ENCODE results near the gene AKAP13. TPM values are rescaled to one million over a fixed set of nuclear protein-coding genes. Genes with fewer than 3 reads are reported as not detected.
A peak's percentile ranks its signal among the peaks of the same experiment; 100 is the strongest.

AKAP13 gene
- total RNA-seq, 4 donors from 2014 or later, result 57.3 to 178 (median 81.5) TPM

GRCh38 chr15:85750319-85751290 is 370.2 kb downstream of the AKAP13 start:
- no peaks in the 10 kb centered on the region for H3K9me3 ChIP-seq
- H3K27ac ChIP-seq, result peak overlapping the region; percentile 42 to 85 (median 78)
- no peak for TF ChIP-seq POLR2A (IDR thresholded peaks at IDR 0.05)
- TF ChIP-seq, protein P1, sequence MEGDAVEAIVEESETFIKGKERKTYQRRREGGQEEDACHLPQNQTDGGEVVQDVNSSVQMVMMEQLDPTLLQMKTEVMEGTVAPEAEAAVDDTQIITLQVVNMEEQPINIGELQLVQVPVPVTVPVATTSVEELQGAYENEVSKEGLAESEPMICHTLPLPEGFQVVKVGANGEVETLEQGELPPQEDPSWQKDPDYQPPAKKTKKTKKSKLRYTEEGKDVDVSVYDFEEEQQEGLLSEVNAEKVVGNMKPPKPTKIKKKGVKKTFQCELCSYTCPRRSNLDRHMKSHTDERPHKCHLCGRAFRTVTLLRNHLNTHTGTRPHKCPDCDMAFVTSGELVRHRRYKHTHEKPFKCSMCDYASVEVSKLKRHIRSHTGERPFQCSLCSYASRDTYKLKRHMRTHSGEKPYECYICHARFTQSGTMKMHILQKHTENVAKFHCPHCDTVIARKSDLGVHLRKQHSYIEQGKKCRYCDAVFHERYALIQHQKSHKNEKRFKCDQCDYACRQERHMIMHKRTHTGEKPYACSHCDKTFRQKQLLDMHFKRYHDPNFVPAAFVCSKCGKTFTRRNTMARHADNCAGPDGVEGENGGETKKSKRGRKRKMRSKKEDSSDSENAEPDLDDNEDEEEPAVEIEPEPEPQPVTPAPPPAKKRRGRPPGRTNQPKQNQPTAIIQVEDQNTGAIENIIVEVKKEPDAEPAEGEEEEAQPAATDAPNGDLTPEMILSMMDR (IDR thresholded peaks at IDR 0.05), result no peak
- peak overlapping the region in 2 of 4 donors; percentile 18 to 39 for H3K4me3 ChIP-seq
- 32 to 59% methylated on average over 12 to 16 of the region's 27 CpGs for WGBS, 2 donors
- no peak for DNase-seq
- H3K4me1 ChIP-seq, result peaks cover 14 to 75% (median 30%) of the 10 kb centered on the region in 3 donors
- peaks cover 9 to 38% (median 15%) of the 10 kb centered on the region in 3 donors for H3K36me3 ChIP-seq
- no peaks in the 10 kb centered on the region for H3K27me3 ChIP-seq
- intact Hi-C loops (cut with DNase I), result loop anchor here (10.0 kb wide), 1 partner anchor 84 kb away; no protein-coding TSS in a partner anchor

GRCh38 chr15:85751291-85752123 is 371.1 kb downstream of the AKAP13 start:
- intact Hi-C loops (cut with DNase I), result loop anchor here (10.0 kb wide), 1 partner anchor 83 kb away; no protein-coding TSS in a partner anchor
- 40 to 65% methylated on average over 1 to 11 of the region's 15 CpGs for WGBS, 2 donors
- Histone ChIP-seq H3K27me3 (no peaks in the 10 kb centered on the region), H3K36me3 (peaks cover 7 to 29% (median 9%) of the 10 kb centered on the region in 3 donors), H3K4me3 (no peak overlapping the region), H3K4me1 (peaks cover 14 to 79% (median 30%) of the 10 kb centered on the region in 3 donors), H3K9me3 (no peaks in the 10 kb centered on the region), H3K27ac (peak overlapping the region in 3 of 4 donors; percentile 74 to 85 (median 81))
- TF ChIP-seq POLR2A (IDR thresholded peaks at IDR 0.05), result no peak
- TF ChIP-seq, protein P1 (IDR thresholded peaks at IDR 0.05), result no peak
- DNase-seq, result no peak

DNA sequence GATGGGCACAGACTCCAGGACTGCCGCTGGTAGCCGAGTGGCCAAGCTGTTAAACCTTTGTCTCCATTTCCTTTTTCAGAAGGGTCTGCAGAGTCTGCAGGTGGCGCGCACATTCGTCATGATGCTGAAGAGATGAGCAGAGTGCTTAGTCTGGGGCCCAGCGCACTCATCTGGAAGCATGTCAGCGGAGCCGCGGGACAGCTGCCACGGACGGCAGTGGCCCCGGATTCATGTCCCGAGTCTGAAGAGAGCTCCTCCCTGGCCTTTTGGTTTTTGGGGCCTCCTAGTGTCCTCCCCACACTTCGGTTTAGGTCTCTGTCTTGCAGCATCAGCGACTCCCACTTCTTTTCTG is 371.7 kb downstream of the AKAP13 start:
- WGBS, 2 donors, result 70 to 80% methylated on average over 2 to 3 of the region's 15 CpGs
- H3K4me1 ChIP-seq, result peaks cover 14 to 85% (median 30%) of the 10 kb centered on the region in 3 donors

GRCh38 chr15:85752491-85752961 is 372.1 kb downstream of the AKAP13 start:
- peaks cover 14 to 85% (median 30%) of the 10 kb centered on the region in 3 donors for H3K4me1 ChIP-seq
- H3K27me3 ChIP-seq, result no peaks in the 10 kb centered on the region
- no peak overlapping the region for H3K27ac ChIP-seq
- 23 to 44% methylated on average over 3 to 6 of the region's 8 CpGs for WGBS, 2 donors
- no peak overlapping the region for H3K4me3 ChIP-seq
- DNase-seq, result no peak
- intact Hi-C loops (cut with DNase I), result loop anchor here (10.0 kb wide), 1 partner anchor 82 kb away; no protein-coding TSS in a partner anchor
- no peaks in the 10 kb centered on the region for H3K9me3 ChIP-seq
- H3K36me3 ChIP-seq, result peaks cover 0 to 19% (median 0%) of the 10 kb centered on the region in 3 donors
- TF ChIP-seq, protein P1 (IDR thresholded peaks at IDR 0.05), result no peak
- no peak for TF ChIP-seq POLR2A (IDR thresholded peaks at IDR 0.05)

More for the DNA sequence above, 371.7 kb downstream of the AKAP13 start:
- no peak overlapping the region for H3K4me3 ChIP-seq
- peaks cover under 1 to 23% (median 3%) of the 10 kb centered on the region in 3 donors for H3K36me3 ChIP-seq
- intact Hi-C loops (cut with DNase I), result loop anchor here (10.0 kb wide), 1 partner anchor 83 kb away; no protein-coding TSS in a partner anchor
- H3K9me3 ChIP-seq, result no peaks in the 10 kb centered on the region
- no peak for TF ChIP-seq POLR2A (IDR thresholded peaks at IDR 0.05)
- TF ChIP-seq, protein P1 (IDR thresholded peaks at IDR 0.05), result no peak
- DNase-seq, result no peak
- H3K27ac ChIP-seq, result peak overlapping the region in 3 of 4 donors; percentile 74 to 85 (median 81)
- no peaks in the 10 kb centered on the region for H3K27me3 ChIP-seq

All from esophagus squamous epithelium (tissue), 5 donors.